Omental fat pad (tissue), 4 donors: ENCODE data around the gene FREY1. TPM values are rescaled to one million over a fixed set of nuclear protein-coding genes. Genes with fewer than 3 reads are reported as not detected.

ENCODE experiments used
- ATAC-seq: fragments of 150-250 bp; one replicate; pipeline ENCODE4 v1.9.1; 2016; ENCODE audit warnings: mild to moderate bottlenecking, moderate library complexity; ENCODE audit not compliant: low FRiP score
- DNase-seq: peaks from one replicate; pipeline ENCODE4 v3.0.0-alpha.2; 2019; ENCODE audit warnings: low spot score
- total RNA-seq, 4 donors: library from RNA; depleted of rRNA; stranded (reverse); fragments of >200 nt; gene quantifications; one replicate each; pipeline ENCODE4 v1.1.0, GENCODE V29; 2016
- TF ChIP-seq, protein P1 (sequence below), 3 donors: fragments of 450-650 bp; IDR thresholded peaks; one replicate each; pipeline ENCODE4 v1.5.1; 2016 to 2017; ENCODE audit warnings: antibody characterized with exemption in 3 of 3, mild to moderate bottlenecking in 3 of 3, moderate library complexity in 2 of 3

The FREY1 gene
- total RNA-seq, 4 donors from 2014 or later: 1.6 TPM; not detected in 3

GRCh38 chr11:45892856-45893255 lies 14.2 kb downstream of the FREY1 start:
- TF ChIP-seq, protein P1, sequence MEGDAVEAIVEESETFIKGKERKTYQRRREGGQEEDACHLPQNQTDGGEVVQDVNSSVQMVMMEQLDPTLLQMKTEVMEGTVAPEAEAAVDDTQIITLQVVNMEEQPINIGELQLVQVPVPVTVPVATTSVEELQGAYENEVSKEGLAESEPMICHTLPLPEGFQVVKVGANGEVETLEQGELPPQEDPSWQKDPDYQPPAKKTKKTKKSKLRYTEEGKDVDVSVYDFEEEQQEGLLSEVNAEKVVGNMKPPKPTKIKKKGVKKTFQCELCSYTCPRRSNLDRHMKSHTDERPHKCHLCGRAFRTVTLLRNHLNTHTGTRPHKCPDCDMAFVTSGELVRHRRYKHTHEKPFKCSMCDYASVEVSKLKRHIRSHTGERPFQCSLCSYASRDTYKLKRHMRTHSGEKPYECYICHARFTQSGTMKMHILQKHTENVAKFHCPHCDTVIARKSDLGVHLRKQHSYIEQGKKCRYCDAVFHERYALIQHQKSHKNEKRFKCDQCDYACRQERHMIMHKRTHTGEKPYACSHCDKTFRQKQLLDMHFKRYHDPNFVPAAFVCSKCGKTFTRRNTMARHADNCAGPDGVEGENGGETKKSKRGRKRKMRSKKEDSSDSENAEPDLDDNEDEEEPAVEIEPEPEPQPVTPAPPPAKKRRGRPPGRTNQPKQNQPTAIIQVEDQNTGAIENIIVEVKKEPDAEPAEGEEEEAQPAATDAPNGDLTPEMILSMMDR (IDR thresholded peaks at IDR 0.05): no peak
- ATAC-seq: no peak
- DNase-seq: no peak

DNA sequence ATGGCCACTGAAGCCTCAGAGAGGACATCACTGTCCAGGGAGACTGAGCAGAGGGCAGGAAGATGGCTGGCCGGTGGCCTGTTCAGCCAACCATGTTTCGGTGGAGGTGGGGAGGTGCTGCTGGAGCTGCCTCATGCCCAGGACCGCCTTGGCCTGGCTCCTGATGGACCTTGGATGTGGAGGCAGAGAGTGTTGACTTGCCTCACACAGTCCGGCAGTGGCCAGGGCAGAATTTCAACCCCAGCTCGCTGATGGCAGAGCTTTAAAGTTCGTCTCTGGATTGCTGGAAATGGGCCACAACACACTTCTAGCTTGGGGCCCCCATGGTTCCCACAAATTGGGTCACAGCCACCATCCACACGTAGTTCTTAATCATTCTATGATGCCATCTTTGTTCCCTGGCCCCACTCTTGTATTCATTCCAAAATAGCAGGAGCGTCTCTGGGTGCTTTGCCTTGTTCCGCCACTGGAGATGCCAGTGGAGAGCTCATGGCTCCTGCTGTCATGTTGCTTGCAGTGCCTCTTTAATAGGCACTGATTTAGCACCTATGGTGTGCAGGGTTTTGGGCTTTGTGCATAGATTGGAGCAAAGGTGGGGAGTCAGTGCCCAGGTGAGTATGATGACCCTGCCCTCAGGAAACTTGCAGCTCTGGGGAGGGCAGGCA lies 16.1 kb downstream of the FREY1 start:
- ATAC-seq: no peak
- no peak for DNase-seq
- TF ChIP-seq, protein P1 (IDR thresholded peaks at IDR 0.05): no peak

DNA sequence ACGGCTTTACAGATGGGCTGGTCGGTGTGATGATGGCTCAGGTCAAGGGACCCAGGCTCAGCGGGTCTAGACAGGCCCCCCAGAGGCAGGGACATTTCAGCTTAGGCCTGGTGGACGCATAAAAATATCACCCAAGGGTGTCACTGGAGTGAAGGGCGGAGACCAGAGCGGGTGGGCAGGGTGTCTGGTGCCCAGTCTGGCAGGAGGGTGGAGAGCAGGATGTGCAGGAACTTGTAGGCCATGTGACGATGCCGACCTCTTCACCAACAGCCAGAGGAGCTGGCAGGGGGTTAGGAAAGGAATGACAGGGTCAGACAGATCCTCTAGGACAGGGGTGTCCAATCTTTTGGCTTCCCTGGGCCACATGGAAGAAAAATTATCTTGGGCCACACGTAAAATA lies 17.1 kb downstream of the FREY1 start:
- TF ChIP-seq, protein P1 (IDR thresholded peaks at IDR 0.05): no peak
- ATAC-seq: no peak

DNA sequence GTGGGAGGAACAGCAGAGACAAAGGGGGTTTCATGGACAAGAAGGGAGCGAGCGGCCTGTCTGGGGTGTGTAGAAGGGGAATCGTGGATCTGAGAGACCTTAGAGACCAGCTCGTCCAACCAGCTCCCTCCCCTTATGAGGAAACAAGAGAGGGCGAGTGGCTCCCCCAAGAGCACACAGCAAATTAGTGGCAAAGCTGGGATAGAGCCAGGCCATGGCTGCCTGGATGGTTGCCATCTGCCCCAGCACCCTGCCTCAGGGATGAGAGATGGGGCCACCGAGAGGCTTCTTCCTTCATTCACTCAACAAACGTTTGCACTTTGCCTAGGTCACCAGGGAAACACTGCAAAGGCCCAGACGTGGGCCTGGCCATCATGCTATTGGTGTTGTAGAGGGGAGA lies 17.5 kb downstream of the FREY1 start:
- ATAC-seq (no peak), DNase-seq (no peak)
- TF ChIP-seq, protein P1 (IDR thresholded peaks at IDR 0.05): no peak

More for the DNA sequence above, 17.1 kb downstream of the FREY1 start:
- DNase-seq: no peak

GRCh38 chr11:45887587-45887986 lies 19.5 kb downstream of the FREY1 start:
- TF ChIP-seq, protein P1 (IDR thresholded peaks at IDR 0.05): no peak
- DNase-seq (no peak), ATAC-seq (no peak)

DNA sequence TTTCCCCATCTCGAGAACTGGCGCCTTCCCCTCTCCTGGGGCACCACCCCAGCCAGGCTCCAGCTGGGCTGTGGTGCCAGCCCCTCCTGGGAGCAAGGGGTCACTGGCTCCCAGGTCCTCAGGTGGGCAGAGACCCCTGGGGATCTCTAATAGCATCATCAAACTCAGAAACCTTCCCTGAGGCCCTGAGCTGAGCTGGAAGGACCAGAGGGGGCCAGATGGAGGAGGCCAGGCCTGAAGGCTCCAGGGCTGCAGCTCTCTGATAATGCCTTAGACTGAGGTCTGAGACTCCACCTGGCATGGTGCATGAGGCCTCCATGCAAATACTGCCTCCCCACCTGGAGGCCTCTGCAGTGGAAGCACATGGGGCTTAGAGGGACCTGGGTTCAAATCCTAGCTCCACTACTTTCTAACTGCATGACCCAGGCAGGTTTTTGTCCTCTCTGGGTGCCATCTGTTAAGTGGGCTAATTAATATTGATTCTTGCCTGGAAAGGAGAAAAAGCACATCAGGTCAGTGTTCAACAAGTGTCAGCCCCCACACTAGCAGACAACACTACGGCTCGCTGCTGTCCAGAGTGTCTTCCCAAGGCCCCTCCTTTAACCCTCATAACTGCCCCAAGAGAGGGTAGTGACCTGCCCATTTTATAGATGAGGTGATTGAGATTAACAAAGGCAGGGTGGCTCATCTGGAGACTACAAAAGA lies 20.1 kb downstream of the FREY1 start:
- DNase-seq (no peak), ATAC-seq (no peak)
- TF ChIP-seq, protein P1 (IDR thresholded peaks at IDR 0.05): no peak
